ENCODE results near the gene LCN12. TPM values are rescaled to one million over a fixed set of nuclear protein-coding genes. Genes with fewer than 3 reads are reported as not detected.

The LCN12 gene
- total RNA-seq, 4 donors from 2014 or later: not detected

DNA sequence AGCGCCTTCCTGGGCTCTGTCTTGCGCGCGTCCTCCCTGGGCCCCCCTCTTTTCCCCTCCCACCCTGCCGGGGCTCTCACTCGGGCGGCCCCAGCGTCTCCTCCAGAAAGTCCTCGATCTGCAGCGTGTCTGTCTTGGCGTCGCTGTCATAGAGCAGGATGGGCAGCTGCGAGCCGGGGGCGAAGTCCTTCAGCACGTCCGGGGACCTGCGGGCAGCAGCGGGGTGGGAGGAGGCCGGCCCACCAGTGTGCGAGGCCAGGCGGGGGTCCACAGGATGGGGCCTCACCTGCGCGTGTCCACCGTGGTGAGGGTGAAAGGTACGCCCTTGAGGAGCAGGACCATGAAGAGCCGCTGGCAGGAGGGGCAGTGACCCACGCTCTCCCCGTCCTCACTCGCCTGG lies 43.3 kb downstream of the LCN12 start:
- no CpG with 5 or more reads among the region's 30 CpGs for WGBS, 2 donors (ENCODE audit: low coverage in 1 of 2)
- Histone ChIP-seq H3K36me3 (peaks cover 0 to 18% of the 10 kb centered on the region in 2 donors), H3K27ac (peak overlapping the region in 1 of 4 donors; percentile 35), H3K4me3 (peak overlapping the region in 1 of 2 donors; percentile 28), H3K9me3 (no peaks in the 10 kb centered on the region), H3K4me1 (peaks cover 0 to 53% (median 31%) of the 10 kb centered on the region in 3 donors), H3K27me3 (peaks cover 58% of the 10 kb centered on the region)
- TF ChIP-seq, protein P1, sequence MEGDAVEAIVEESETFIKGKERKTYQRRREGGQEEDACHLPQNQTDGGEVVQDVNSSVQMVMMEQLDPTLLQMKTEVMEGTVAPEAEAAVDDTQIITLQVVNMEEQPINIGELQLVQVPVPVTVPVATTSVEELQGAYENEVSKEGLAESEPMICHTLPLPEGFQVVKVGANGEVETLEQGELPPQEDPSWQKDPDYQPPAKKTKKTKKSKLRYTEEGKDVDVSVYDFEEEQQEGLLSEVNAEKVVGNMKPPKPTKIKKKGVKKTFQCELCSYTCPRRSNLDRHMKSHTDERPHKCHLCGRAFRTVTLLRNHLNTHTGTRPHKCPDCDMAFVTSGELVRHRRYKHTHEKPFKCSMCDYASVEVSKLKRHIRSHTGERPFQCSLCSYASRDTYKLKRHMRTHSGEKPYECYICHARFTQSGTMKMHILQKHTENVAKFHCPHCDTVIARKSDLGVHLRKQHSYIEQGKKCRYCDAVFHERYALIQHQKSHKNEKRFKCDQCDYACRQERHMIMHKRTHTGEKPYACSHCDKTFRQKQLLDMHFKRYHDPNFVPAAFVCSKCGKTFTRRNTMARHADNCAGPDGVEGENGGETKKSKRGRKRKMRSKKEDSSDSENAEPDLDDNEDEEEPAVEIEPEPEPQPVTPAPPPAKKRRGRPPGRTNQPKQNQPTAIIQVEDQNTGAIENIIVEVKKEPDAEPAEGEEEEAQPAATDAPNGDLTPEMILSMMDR (IDR thresholded peaks at IDR 0.05): no peak
- TF ChIP-seq POLR2AphosphoS5 (IDR thresholded peaks at IDR 0.05) (no peak), EP300 (IDR thresholded peaks at IDR 0.05) (no peak), POLR2A (IDR thresholded peaks at IDR 0.05) (no peak)
- no peak for ATAC-seq

DNA sequence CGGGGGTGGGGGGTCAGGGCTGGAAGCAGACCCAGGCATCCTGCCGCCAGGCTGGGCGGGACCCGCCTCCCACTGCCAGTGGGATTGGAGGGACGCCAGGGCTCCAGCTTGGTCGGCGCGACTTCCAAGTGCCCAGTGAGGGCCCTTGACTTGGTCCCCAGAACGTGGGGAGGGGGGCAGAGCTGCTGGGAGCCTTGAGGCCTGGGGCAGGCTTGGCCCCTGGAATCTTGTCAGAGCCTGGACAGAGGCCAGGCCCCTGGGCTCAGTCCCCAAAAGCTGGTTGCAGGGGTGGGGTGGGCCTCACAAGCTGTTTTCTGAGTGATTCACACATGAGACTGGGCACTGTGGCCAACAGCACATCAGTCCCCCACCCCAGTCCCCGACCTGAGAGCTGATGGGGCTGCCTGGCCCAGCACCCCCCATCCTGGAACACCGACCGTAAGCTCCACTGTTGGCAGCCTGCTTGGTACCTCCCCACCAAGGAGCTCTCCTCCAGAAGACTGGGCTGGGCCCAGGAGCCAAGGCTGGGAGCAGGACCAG lies 43.8 kb downstream of the LCN12 start:
- no CpG with 5 or more reads among the region's 12 CpGs for WGBS, 2 donors (ENCODE audit: low coverage in 1 of 2)
- Histone ChIP-seq H3K4me3 (peak overlapping the region in 1 of 2 donors; percentile 28), H3K4me1 (peaks cover 0 to 53% (median 31%) of the 10 kb centered on the region in 3 donors), H3K9me3 (no peaks in the 10 kb centered on the region), H3K36me3 (peaks cover 0 to 18% of the 10 kb centered on the region in 2 donors), H3K27me3 (peaks cover 58% of the 10 kb centered on the region), H3K27ac (peak overlapping the region in 1 of 4 donors; percentile 35)
- TF ChIP-seq, protein P1 (IDR thresholded peaks at IDR 0.05): no peak
- TF ChIP-seq POLR2A (IDR thresholded peaks at IDR 0.05) (no peak), POLR2AphosphoS5 (IDR thresholded peaks at IDR 0.05) (no peak), EP300 (IDR thresholded peaks at IDR 0.05) (no peak)
- no peak for ATAC-seq

DNA sequence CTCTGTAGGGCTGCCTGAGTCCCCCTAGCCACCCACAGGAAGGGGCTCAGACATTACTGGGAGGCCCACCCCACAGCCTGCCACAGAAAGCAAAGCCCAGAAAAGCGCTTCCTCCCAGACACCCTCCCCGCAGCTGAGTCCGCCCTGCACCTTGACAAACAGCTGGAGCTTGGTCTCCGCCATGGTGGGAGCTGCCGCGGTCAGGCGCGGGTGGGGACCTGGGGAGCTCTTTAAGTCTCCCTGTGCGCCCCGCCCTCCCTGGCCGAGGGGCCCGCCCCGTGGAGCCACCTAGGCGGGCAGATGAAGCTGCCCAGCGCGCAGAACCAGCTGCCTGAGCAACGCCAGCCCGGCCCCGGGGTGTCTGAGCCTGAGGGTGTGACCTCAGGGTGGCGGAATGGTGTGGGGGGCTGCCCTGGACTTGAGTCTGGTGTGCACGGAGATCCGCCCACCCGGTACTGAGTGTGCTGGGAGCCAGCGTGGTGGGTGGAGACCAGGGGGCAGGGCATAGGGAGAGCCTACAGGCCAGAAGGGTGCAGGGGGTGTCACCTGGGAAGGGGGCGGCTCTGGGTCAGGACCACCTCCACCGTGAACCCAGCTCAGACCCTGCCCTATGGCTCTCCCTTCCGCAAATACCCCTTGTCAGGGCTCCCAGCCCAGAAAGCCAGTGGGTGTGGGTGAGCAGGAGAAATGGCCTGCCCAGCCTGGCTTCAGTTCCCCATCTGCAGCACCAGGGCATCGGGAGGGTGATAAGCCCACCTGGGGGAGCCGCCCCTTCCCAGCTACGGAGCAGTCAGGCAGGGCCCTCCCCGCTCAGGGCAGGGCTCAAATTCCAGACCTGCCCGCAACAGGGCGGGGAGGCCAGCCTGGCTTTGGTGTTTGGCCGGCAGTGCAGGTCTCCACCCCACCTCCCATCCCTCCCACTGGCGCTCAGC lies 44.6 kb downstream of the LCN12 start, which contains the start of gene CLIC3:
CLIC3 (minus strand) TSS at position 208 of the 932 bp plus-strand sequence; CDS start at position 183, 25 bp downstream.
- Histone ChIP-seq H3K27ac (peak within 1 kb of the TSS in 1 of 4 donors; percentile 35), H3K9me3 (no peaks in the 10 kb centered on the region), H3K36me3 (peaks cover 0 to 18% of the 10 kb centered on the region in 2 donors), H3K4me3 (peak within 1 kb of the TSS in 1 of 2 donors; percentile 28), H3K4me1 (peaks cover 0 to 48% (median 31%) of the 10 kb centered on the region in 3 donors), H3K27me3 (peaks cover 58% of the 10 kb centered on the region)
- no peak for ATAC-seq
- TF ChIP-seq POLR2A (IDR thresholded peaks at IDR 0.05) (no peak), POLR2AphosphoS5 (IDR thresholded peaks at IDR 0.05) (no peak), EP300 (IDR thresholded peaks at IDR 0.05) (no peak)
- TF ChIP-seq, protein P1 (IDR thresholded peaks at IDR 0.05): no peak
- WGBS, 2 donors (ENCODE audit: low coverage in 1 of 2): no CpG with 5 or more reads among the region's 35 CpGs

DNA sequence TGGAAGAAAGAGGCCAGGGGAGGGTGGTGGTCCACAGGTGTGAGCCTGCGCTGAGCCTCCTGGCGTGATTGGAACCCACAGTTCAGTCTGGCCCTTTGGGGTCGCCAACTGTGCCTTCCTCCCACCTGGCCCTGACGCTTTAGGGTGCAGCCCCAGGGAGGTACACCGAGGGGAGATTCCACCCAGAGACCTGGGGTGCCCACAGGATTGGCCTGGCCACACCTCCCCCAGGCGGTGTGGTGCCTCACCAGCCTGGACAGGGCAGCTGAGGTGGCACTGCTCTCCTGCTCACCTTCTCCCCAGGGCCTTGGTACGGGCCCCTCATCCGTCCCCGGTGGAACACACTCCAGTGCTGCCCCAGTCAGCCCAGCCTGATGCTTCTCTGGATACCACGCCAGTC lies 45.3 kb downstream of the LCN12 start:
- peaks cover 0 to 18% of the 10 kb centered on the region in 2 donors for H3K36me3 ChIP-seq
- peaks cover 0 to 45% (median 31%) of the 10 kb centered on the region in 3 donors for H3K4me1 ChIP-seq
- no peaks in the 10 kb centered on the region for H3K9me3 ChIP-seq
- no peak for TF ChIP-seq EP300 (IDR thresholded peaks at IDR 0.05)
- no peak for TF ChIP-seq POLR2AphosphoS5 (IDR thresholded peaks at IDR 0.05)
- no peak for TF ChIP-seq POLR2A (IDR thresholded peaks at IDR 0.05)
- TF ChIP-seq, protein P1 (IDR thresholded peaks at IDR 0.05): no peak
- ATAC-seq: no peak
- H3K27me3 ChIP-seq: peaks cover 58% of the 10 kb centered on the region
- no CpG with 5 or more reads among the region's 10 CpGs for whole genome bisulfite sequencing, 2 donors (ENCODE audit: low coverage in 1 of 2)
- H3K4me3 ChIP-seq: no peak overlapping the region
- H3K27ac ChIP-seq: peak overlapping the region in 1 of 4 donors; percentile 3

All from gastroesophageal sphincter (tissue), 4 donors.